ENCODE data around the gene SCAF4.

Gene SCAF4

GRCh38 chr21:31629972-31630711 lies 101.8 kb downstream of the SCAF4 start:
- DNase-seq: no peak

GRCh38 chr21:31624961-31625491 lies 106.9 kb downstream of the SCAF4 start:
- DNase-seq: no peak

GRCh38 chr21:31624181-31624580 lies 107.7 kb downstream of the SCAF4 start:
- DNase-seq: no peak

- no peak for DNase-seq
These were observed 108.3 kb downstream of the SCAF4 start for GRCh38 chr21:31623664-31624063.

GRCh38 chr21:31622397-31622796 lies 109.5 kb downstream of the SCAF4 start:
- no peak for DNase-seq
